Naive thymus-derived CD4-positive, alpha-beta T cell (primary cell): ENCODE measurements around the gene AP1G2. TPM values are rescaled to one million over a fixed set of nuclear protein-coding genes. Genes with fewer than 3 reads are reported as not detected.
A peak's percentile ranks its signal among the peaks of the same experiment; 100 is the strongest.

ENCODE experiments used
- ATAC-seq: fragments of 150-1000 bp; cut with Tn5 transposase; 2 replicates; pipeline ENCODE4 v1.10.0; 2021; ENCODE audit warnings: mild to moderate bottlenecking, moderate library complexity
- CTCF ChIA-PET: fragments of 350-600 bp; sonication (Branson Sonifier 250); formaldehyde crosslinking; loops from one replicate; lab custom pipeline; 2021; ENCODE audit warnings: antibody characterized with exemption; lab: Charles Lee
- POLR2A ChIA-PET: fragments of 350-600 bp; sonication (Branson Sonifier 250); formaldehyde crosslinking; loops from one replicate; lab custom pipeline; 2021; ENCODE audit warnings: antibody characterized with exemption, inconsistent platforms; lab: Charles Lee
- DNase-seq, 9 donors: peaks; one replicate each; pipeline versions ENCODE4 v3.0.0 to v3.0.0-alpha.2; 2020 to 2022; ENCODE audit warnings: mixed read lengths in 1 of 9
- H3K27ac ChIP-seq: one replicate; pipeline ENCODE4 v1.7.0; 2013; ENCODE audit warnings: mild to moderate bottlenecking, low read depth, low read length, moderate library complexity
- H3K27me3 ChIP-seq, 2 donors: one replicate each; pipeline ENCODE4 v1.7.0; 2013; ENCODE audit warnings: low read length in 2 of 2, mild to moderate bottlenecking in 2 of 2, moderate library complexity in 2 of 2; ENCODE audit not compliant: control insufficient read depth in 2 of 2, insufficient read depth in 2 of 2
- H3K36me3 ChIP-seq, 3 experiments: 1 replicate in 2 of 3; 2 replicates in 1 of 3; pipeline ENCODE4 v1.7.0; 2013; ENCODE audit warnings: low read length in 3 of 3, mild to moderate bottlenecking in 3 of 3, moderate library complexity in 1 of 3; ENCODE audit not compliant: insufficient read depth in 3 of 3, control insufficient read depth in 2 of 3
- H3K4me1 ChIP-seq, 2 donors: one replicate each; pipeline ENCODE4 v1.7.0; 2013; ENCODE audit warnings: low read length in 2 of 2, mild to moderate bottlenecking in 2 of 2, moderate library complexity in 1 of 2; ENCODE audit not compliant: control insufficient read depth in 2 of 2, insufficient read depth in 2 of 2
- H3K4me3 ChIP-seq: 2 replicates; pipeline ENCODE4 v1.7.0; 2013; ENCODE audit warnings: mild to moderate bottlenecking, low read length
- H3K9me3 ChIP-seq, 3 experiments: 1 replicate in 2 of 3; 2 replicates in 1 of 3; pipeline ENCODE4 v1.7.0; 2013; ENCODE audit warnings: low read length in 3 of 3; ENCODE audit not compliant: control insufficient read depth in 2 of 3
- H3K27ac Mint-ChIP-seq, 9 donors: one replicate each; pipeline ENCODE4 v1.8.0; 2020 to 2022; ENCODE audit warnings: mixed read lengths in 9 of 9, mild to moderate bottlenecking in 8 of 9, moderate library complexity in 5 of 9, inconsistent platforms in 2 of 9
- H3K27me3 Mint-ChIP-seq, 5 donors: one replicate each; pipeline ENCODE4 v1.8.0; 2021 to 2022; ENCODE audit warnings: mixed read lengths in 5 of 5, mild to moderate bottlenecking in 1 of 5
- H3K36me3 Mint-ChIP-seq, 5 donors: one replicate each; pipeline ENCODE4 v1.8.0; 2020 to 2022; ENCODE audit warnings: mixed read lengths in 5 of 5, mild to moderate bottlenecking in 3 of 5, inconsistent platforms in 1 of 5
- H3K4me1 Mint-ChIP-seq, 7 donors: one replicate each; pipeline ENCODE4 v1.8.0; 2020 to 2022; ENCODE audit warnings: mixed read lengths in 7 of 7, mild to moderate bottlenecking in 3 of 7, inconsistent platforms in 1 of 7
- H3K4me3 Mint-ChIP-seq, 10 donors: one replicate each; pipeline ENCODE4 v1.8.0; 2020 to 2022; ENCODE audit warnings: mild to moderate bottlenecking in 10 of 10, mixed read lengths in 10 of 10, moderate library complexity in 6 of 10, inconsistent platforms in 2 of 10
- H3K9me3 Mint-ChIP-seq, 11 donors: one replicate each; pipeline ENCODE4 v1.8.0; 2020 to 2022; ENCODE audit warnings: mixed read lengths in 11 of 11, mild to moderate bottlenecking in 4 of 11, inconsistent platforms in 1 of 11, moderate library complexity in 1 of 11
- intact Hi-C, 2 donors: fragments of 100-400 bp; cut with micrococcal nuclease; formaldehyde crosslinking; loops; one replicate each; pipeline ENCODE4 v1.15.1; 2023
- polyA plus RNA-seq, 2 donors: library from polyadenylated mRNA; unstranded; fragments of 300-500 nt; fragmentation: Illumina TruSeq; gene quantifications; one replicate each; pipeline ENCODE4 v1.2.3, GENCODE V29; 2021
- total RNA-seq, 6 experiments: library from RNA in 5 of 6; stranded (reverse) in 5 of 6; gene quantifications; 1 replicate in 5 of 6; 2 replicates in 1 of 6; pipeline ENCODE4 v1.2.3 and lab custom pipeline; 2021 to 2026

The AP1G2 gene
- total and polyA plus RNA-seq, 7 experiments from 2014 or later: 66.4 to 548 (median 270) TPM

- ATAC-seq (no peak), DNase-seq (no peak)
- H3K27ac Mint-ChIP-seq: no peak overlapping the region
- Histone ChIP-seq H3K27ac (no peak overlapping the region), H3K27me3 (peaks cover 0 to 14% of the 10 kb centered on the region in 2 donors), H3K4me3 (no peak overlapping the region), H3K9me3 (no peaks in the 10 kb centered on the region), H3K36me3 (no peaks in the 10 kb centered on the region), H3K4me1 (peaks cover 0 to under 1% of the 10 kb centered on the region in 2 donors)
- peaks cover 16 to 37% (median 23%) of the 10 kb centered on the region in 7 donors for H3K4me1 Mint-ChIP-seq
- CTCF ChIA-PET: interaction anchor here (1.0 kb wide), 1 partner anchor 58 kb away, joined by 3 read pairs; no protein-coding TSS in a partner anchor
- intact Hi-C loops: no loop called here
- peaks cover 0 to 2% (median 0%) of the 10 kb centered on the region in 11 donors for H3K9me3 Mint-ChIP-seq
- no peaks in the 10 kb centered on the region for H3K36me3 Mint-ChIP-seq
- H3K4me3 Mint-ChIP-seq: no peak overlapping the region
- POLR2A ChIA-PET: no interaction called here
- H3K27me3 Mint-ChIP-seq: peaks cover 21 to 45% (median 25%) of the 10 kb centered on the region in 5 donors
Observed at GRCh38 chr14:23573384-23574015, 5.9 kb upstream of the AP1G2 start.

GRCh38 chr14:23572836-23573235, 5.2 kb upstream of the AP1G2 start:
- ATAC-seq (peak; percentile 67), DNase-seq (no peak)
- H3K27ac ChIP-seq: no peak overlapping the region
- peaks cover 4 to 6% of the 10 kb centered on the region in 2 donors for H3K4me1 ChIP-seq
- H3K9me3 ChIP-seq: no peaks in the 10 kb centered on the region
- no peaks in the 10 kb centered on the region for H3K36me3 Mint-ChIP-seq
- H3K9me3 Mint-ChIP-seq: peaks cover 0 to 2% (median 0%) of the 10 kb centered on the region in 11 donors
- H3K27ac Mint-ChIP-seq: no peak overlapping the region
- peaks cover 0 to 11% of the 10 kb centered on the region in 2 donors for H3K27me3 ChIP-seq
- H3K36me3 ChIP-seq: no peaks in the 10 kb centered on the region
- no peak overlapping the region for H3K4me3 Mint-ChIP-seq
- peaks cover 19 to 38% (median 23%) of the 10 kb centered on the region in 5 donors for H3K27me3 Mint-ChIP-seq
- CTCF ChIA-PET: interaction anchor here (1.0 kb wide), 1 partner anchor 59 kb away, joined by 3 read pairs; no protein-coding TSS in a partner anchor
- peaks cover 16 to 41% (median 27%) of the 10 kb centered on the region in 7 donors for H3K4me1 Mint-ChIP-seq
- no peak overlapping the region for H3K4me3 ChIP-seq
- intact Hi-C loops: no loop called here
- POLR2A ChIA-PET: no interaction called here

GRCh38 chr14:23572524-23572828, 4.9 kb upstream of the AP1G2 start:
- peaks cover 0 to 8% of the 10 kb centered on the region in 2 donors for H3K27me3 ChIP-seq
- Mint-ChIP-seq H3K36me3 (peaks cover 0 to 2% (median 0%) of the 10 kb centered on the region in 5 donors), H3K4me1 (peaks cover 16 to 44% (median 30%) of the 10 kb centered on the region in 7 donors), H3K9me3 (peaks cover 0 to 3% (median 0%) of the 10 kb centered on the region in 11 donors), H3K27me3 (peaks cover 19 to 36% (median 23%) of the 10 kb centered on the region in 5 donors), H3K4me3 (no peak overlapping the region), H3K27ac (peak overlapping the region in 1 of 9 donors; percentile 7)
- ChIA-PET CTCF (interaction anchor here (1.0 kb wide), 1 partner anchor 60 kb away, joined by 3 read pairs; no protein-coding TSS in a partner anchor), POLR2A (no interaction called here)
- H3K9me3 ChIP-seq: no peaks in the 10 kb centered on the region
- intact Hi-C loops: no loop called here
- no peak overlapping the region for H3K4me3 ChIP-seq
- H3K4me1 ChIP-seq: peaks cover 4 to 6% of the 10 kb centered on the region in 2 donors
- ATAC-seq (no peak), DNase-seq (no peak)
- peaks cover 0 to 2% (median 0%) of the 10 kb centered on the region in 3 experiments for H3K36me3 ChIP-seq
- H3K27ac ChIP-seq: no peak overlapping the region

GRCh38 chr14:23571701-23572523, 4.3 kb upstream of the AP1G2 start:
- Mint-ChIP-seq H3K27ac (peak overlapping the region in 1 of 9 donors; percentile 7), H3K4me1 (peaks cover 15 to 46% (median 34%) of the 10 kb centered on the region in 7 donors), H3K4me3 (no peak overlapping the region), H3K36me3 (peaks cover 0 to 4% (median 0%) of the 10 kb centered on the region in 5 donors), H3K9me3 (peaks cover 0 to 5% (median 0%) of the 10 kb centered on the region in 11 donors), H3K27me3 (peaks cover 18 to 34% (median 22%) of the 10 kb centered on the region in 5 donors)
- DNase-seq (no peak), ATAC-seq (no peak)
- H3K36me3 ChIP-seq: peaks cover 0 to 6% (median 0%) of the 10 kb centered on the region in 3 experiments
- intact Hi-C loops: no loop called here
- ChIA-PET CTCF (interaction anchor here (0.6 to 1.0 kb wide), 2 partner anchors 60 to 708 kb away, joined by 3 read pairs; no protein-coding TSS in a partner anchor), POLR2A (interaction anchor here (0.5 kb wide), 1 partner anchor 11 kb away, joined by 4 read pairs; no protein-coding TSS in a partner anchor)
- H3K27me3 ChIP-seq: peaks cover 0 to 7% of the 10 kb centered on the region in 2 donors
- H3K4me1 ChIP-seq: peaks cover 6 to 8% of the 10 kb centered on the region in 2 donors
- H3K27ac ChIP-seq: no peak overlapping the region
- no peak overlapping the region for H3K4me3 ChIP-seq
- H3K9me3 ChIP-seq: no peaks in the 10 kb centered on the region

DNA sequence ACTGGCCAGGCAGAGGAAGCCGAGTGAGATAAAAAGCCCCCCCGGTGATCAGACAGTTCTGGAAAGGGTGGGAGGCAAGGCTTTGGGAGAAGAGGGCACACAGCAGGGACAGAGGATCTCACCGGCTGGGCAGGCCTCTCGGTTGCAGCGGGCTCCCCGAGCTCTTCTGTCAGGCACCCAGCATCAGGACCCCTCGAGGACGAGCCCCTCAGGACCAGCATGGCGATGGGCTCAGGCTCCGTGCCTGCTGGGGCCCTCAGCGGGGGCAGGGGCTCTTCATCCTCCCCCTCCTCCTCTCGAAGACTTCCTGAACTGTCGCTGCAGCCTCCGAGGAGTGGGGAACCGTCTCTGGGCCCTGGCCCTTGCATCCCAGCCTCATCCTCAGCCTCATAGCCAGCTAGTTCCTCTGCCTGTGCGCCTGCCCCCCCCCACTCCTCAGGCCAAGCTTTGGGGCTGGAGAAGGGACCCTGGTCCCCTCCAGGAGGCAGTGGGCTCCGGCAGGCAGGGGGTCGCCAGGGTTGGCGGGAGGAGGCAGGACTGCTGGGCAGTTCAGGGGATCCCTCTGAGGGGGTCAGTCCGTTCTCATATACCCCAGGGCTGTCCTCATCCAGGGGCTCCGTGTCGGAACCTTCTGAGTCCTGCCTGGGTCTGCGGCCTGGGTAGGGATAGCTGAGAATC, 3.4 kb upstream of the AP1G2 start:
- no peak overlapping the region for H3K4me3 Mint-ChIP-seq
- DNase-seq: no peak
- intact Hi-C loops: no loop called here
- H3K4me1 Mint-ChIP-seq: peaks cover 13 to 44% (median 34%) of the 10 kb centered on the region in 7 donors
- H3K27ac Mint-ChIP-seq: no peak overlapping the region
- CTCF ChIA-PET: interaction anchor here (0.6 kb wide), 1 partner anchor 709 kb away, joined by 3 read pairs; no protein-coding TSS in a partner anchor
- peaks cover 0 to 7% (median 0%) of the 10 kb centered on the region in 3 experiments for H3K36me3 ChIP-seq
- no peaks in the 10 kb centered on the region for H3K9me3 ChIP-seq
- POLR2A ChIA-PET: no interaction called here
- no peak for ATAC-seq
- peaks cover 0 to 5% (median 0%) of the 10 kb centered on the region in 11 donors for H3K9me3 Mint-ChIP-seq
- H3K36me3 Mint-ChIP-seq: peaks cover 0 to 4% (median 0%) of the 10 kb centered on the region in 5 donors
- H3K4me1 ChIP-seq: peaks cover 14 to 16% of the 10 kb centered on the region in 2 donors
- H3K27me3 Mint-ChIP-seq: peaks cover 11 to 26% (median 15%) of the 10 kb centered on the region in 5 donors
- H3K4me3 ChIP-seq: no peak overlapping the region
- H3K27ac ChIP-seq: no peak overlapping the region
- no peaks in the 10 kb centered on the region for H3K27me3 ChIP-seq
